Stomach (tissue), 9 donors: ENCODE data around the gene TRIM9. TPM values are rescaled to one million over a fixed set of nuclear protein-coding genes. Genes with fewer than 3 reads are reported as not detected.

ENCODE experiments used
- DNase-seq, 2 donors: peaks; one replicate each; pipeline versions ENCODE4 v3.0.0 to v3.0.0-alpha.2; 2013 to 2019
- H3K27ac ChIP-seq, 5 donors: fragments of 200-600 bp in 4 of 5; sonication (generic) in 4 of 5; one replicate each; pipeline ENCODE4 v1.5.1; 2013 to 2019; ENCODE audit warnings: mild to moderate bottlenecking in 1 of 5, moderate library complexity in 1 of 5
- H3K27me3 ChIP-seq, 3 donors: fragments of 200-600 bp; sonication (generic); one replicate each; pipeline ENCODE4 v1.5.1; 2017 to 2019; ENCODE audit warnings: mixed run types in 1 of 3
- H3K36me3 ChIP-seq, 4 donors: fragments of 200-600 bp; sonication (generic); 1 replicate in 3 of 4; 2 replicates in 1 of 4; pipeline ENCODE4 v1.5.1; 2016 to 2019
- H3K4me1 ChIP-seq, 4 donors: fragments of 200-600 bp; sonication (generic); one replicate each; pipeline ENCODE4 v1.5.1; 2016 to 2019
- H3K4me3 ChIP-seq, 4 donors: fragments of 200-600 bp; sonication (generic) in 3 of 4; one replicate each; pipeline ENCODE4 v1.5.1; 2016 to 2019; ENCODE audit warnings: mild to moderate bottlenecking in 1 of 4
- H3K9me3 ChIP-seq, 4 donors: fragments of 200-600 bp; sonication (generic); one replicate each; pipeline ENCODE4 v1.5.1; 2016 to 2019
- CTCF ChIP-seq, 7 experiments: fragments of 450-650 bp in 4 of 7; fragments of 200-600 bp in 3 of 7; sonication (generic) in 3 of 7; IDR thresholded peaks; one replicate each; pipeline ENCODE4 v1.5.1; 2016 to 2019; ENCODE audit warnings: antibody characterized with exemption in 7 of 7, control low read depth in 2 of 7, mild to moderate bottlenecking in 1 of 7
- EP300 ChIP-seq: sonication (generic); formaldehyde crosslinking; IDR thresholded peaks from one replicate; pipeline ENCODE4 v1.6.1; 2017; ENCODE audit warnings: antibody characterized with exemption
- POLR2A ChIP-seq, 4 donors: fragments of 450-650 bp; IDR thresholded peaks; one replicate each; pipeline ENCODE4 v1.6.1; 2016; ENCODE audit warnings: antibody characterized with exemption in 4 of 4, control low read depth in 2 of 4, mild to moderate bottlenecking in 1 of 4, moderate library complexity in 1 of 4
- POLR2AphosphoS5 ChIP-seq, 3 donors: sonication (generic); formaldehyde crosslinking; IDR thresholded peaks; one replicate each; pipeline ENCODE4 v1.6.1; 2016; ENCODE audit warnings: antibody characterized with exemption in 3 of 3
- WGBS, 5 donors: extraction: QIAGEN DNeasy Blood & Tissue Kit in 3 of 5; methylation state at CpG; one replicate each; pipeline versions ENCODE4 v1.1.5 to v1.1.7; 2013 to 2018; 5-methylcytosine and 5-hydroxymethylcytosine counted together
- intact Hi-C: fragments of 100-400 bp; cut with DNase I; formaldehyde crosslinking; loops from one replicate; pipeline ENCODE4 v1.15.1; 2023; ENCODE audit warnings: low total_unique reads
- polyA plus RNA-seq, 3 donors: library from polyadenylated mRNA; stranded (reverse); fragments of 200-250 nt; gene quantifications; one replicate each; pipeline ENCODE4 v1.2.3, GENCODE V29; 2013
- total RNA-seq, 5 donors: library from RNA; depleted of rRNA; stranded (reverse); fragments of >200 nt; gene quantifications; one replicate each; pipeline versions ENCODE4 v1.1.0 to v1.2.3, GENCODE V29; 2014 to 2016
- donor health status: healthy with polysubstance abuse.
- donor health status: Bipolar disorder and iron deficiency.
- donor health status: healthy.

Gene TRIM9
- total and polyA plus RNA-seq, 8 donors = 0.45 to 15.1 (median 1.2) TPM

- DNase-seq = no peak
- 43 to 60% (median 52%) methylated on average over 4 of the region's 4 CpGs for WGBS, 5 donors
- H3K4me1 ChIP-seq = no peaks in the 10 kb centered on the region
- H3K36me3 ChIP-seq = no peaks in the 10 kb centered on the region
- TF ChIP-seq POLR2AphosphoS5 (IDR thresholded peaks at IDR 0.05) = no peak
- no peak for TF ChIP-seq EP300
- no peak for TF ChIP-seq CTCF (IDR thresholded peaks at IDR 0.05)
- no peak for TF ChIP-seq POLR2A (IDR thresholded peaks at IDR 0.05)
- H3K27ac ChIP-seq = no peak overlapping the region
- no peaks in the 10 kb centered on the region for H3K27me3 ChIP-seq
- H3K9me3 ChIP-seq = no peaks in the 10 kb centered on the region
- no peak overlapping the region for H3K4me3 ChIP-seq
- intact Hi-C loops = no loop called here
Observed at GRCh38 chr14:51119411-51120051, 24.6 kb upstream of the TRIM9 start.

- Histone ChIP-seq H3K9me3 (no peaks in the 10 kb centered on the region), H3K27me3 (no peaks in the 10 kb centered on the region), H3K36me3 (no peaks in the 10 kb centered on the region), H3K4me1 (no peaks in the 10 kb centered on the region), H3K27ac (no peak overlapping the region), H3K4me3 (no peak overlapping the region)
- TF ChIP-seq POLR2AphosphoS5 (IDR thresholded peaks at IDR 0.05) = no peak
- no peak for TF ChIP-seq CTCF (IDR thresholded peaks at IDR 0.05)
- no peak for TF ChIP-seq EP300
- no peak for TF ChIP-seq POLR2A (IDR thresholded peaks at IDR 0.05)
- DNase-seq = no peak
- intact Hi-C loops = no loop called here
Observed at GRCh38 chr14:51118993-51119392, 24.1 kb upstream of the TRIM9 start.

DNA sequence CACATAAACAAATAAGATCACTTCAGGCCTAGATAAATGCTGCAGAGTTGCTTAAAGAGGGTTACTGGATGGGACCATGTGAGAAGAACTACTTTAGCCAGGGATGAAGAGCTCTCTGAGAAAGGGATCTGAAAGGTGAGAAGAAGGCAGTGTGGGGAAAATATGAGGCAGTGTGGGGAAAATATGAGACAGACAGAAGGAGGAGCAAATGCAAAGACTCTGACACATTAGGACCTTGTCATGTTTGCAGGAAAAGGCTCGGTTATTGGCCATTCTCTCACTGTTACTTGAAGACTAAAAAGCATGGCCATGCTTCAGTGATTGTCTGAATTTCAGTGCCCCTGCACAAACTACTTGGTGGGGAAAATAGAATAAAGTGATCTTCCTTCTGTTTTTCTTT is 22.7 kb upstream of the TRIM9 start:
- H3K27me3 ChIP-seq = no peaks in the 10 kb centered on the region
- intact Hi-C loops = no loop called here

GRCh38 chr14:51116682-51117081 is 21.8 kb upstream of the TRIM9 start:
- WGBS, 5 donors = 82 to 95% (median 90%) methylated on average over 1 of the region's 1 CpG
- intact Hi-C loops = no loop called here
- TF ChIP-seq POLR2AphosphoS5 (IDR thresholded peaks at IDR 0.05) (no peak), EP300 (no peak), CTCF (IDR thresholded peaks at IDR 0.05) (no peak), POLR2A (IDR thresholded peaks at IDR 0.05) (no peak)
- no peaks in the 10 kb centered on the region for H3K27me3 ChIP-seq
- no peaks in the 10 kb centered on the region for H3K9me3 ChIP-seq
- no peaks in the 10 kb centered on the region for H3K4me1 ChIP-seq
- no peak for DNase-seq
- no peak overlapping the region for H3K27ac ChIP-seq
- no peak overlapping the region for H3K4me3 ChIP-seq
- no peaks in the 10 kb centered on the region for H3K36me3 ChIP-seq

More for the DNA sequence above, 22.7 kb upstream of the TRIM9 start:
- no peaks in the 10 kb centered on the region for H3K9me3 ChIP-seq
- no peaks in the 10 kb centered on the region for H3K36me3 ChIP-seq
- no peaks in the 10 kb centered on the region for H3K4me1 ChIP-seq
- no peak for DNase-seq
- 43 to 74% (median 59%) methylated on average over 1 of the region's 1 CpG for WGBS, 5 donors
- no peak overlapping the region for H3K4me3 ChIP-seq
- H3K27ac ChIP-seq = no peak overlapping the region
- no peak for TF ChIP-seq CTCF (IDR thresholded peaks at IDR 0.05)
- no peak for TF ChIP-seq EP300
- TF ChIP-seq POLR2A (IDR thresholded peaks at IDR 0.05) = no peak
- no peak for TF ChIP-seq POLR2AphosphoS5 (IDR thresholded peaks at IDR 0.05)
